Renal cortical epithelial cell (primary cell): ENCODE results near the gene AVPR2. TPM values are rescaled to one million over a fixed set of nuclear protein-coding genes. Genes with fewer than 3 reads are reported as not detected.

Source experiments
- DNase-seq: peaks from one replicate; pipeline ENCODE4 v3.0.0-alpha.2; 2011; ENCODE audit warnings: low read depth
- total RNA-seq: library from RNA; depleted of rRNA; stranded (reverse); fragments of >200 nt; gene quantifications from 2 replicates; pipeline ENCODE4 v1.2.3, GENCODE V29; 2014

AVPR2 gene
- 0.70 and 1.0 TPM in 2 replicates for total RNA-seq

DNA sequence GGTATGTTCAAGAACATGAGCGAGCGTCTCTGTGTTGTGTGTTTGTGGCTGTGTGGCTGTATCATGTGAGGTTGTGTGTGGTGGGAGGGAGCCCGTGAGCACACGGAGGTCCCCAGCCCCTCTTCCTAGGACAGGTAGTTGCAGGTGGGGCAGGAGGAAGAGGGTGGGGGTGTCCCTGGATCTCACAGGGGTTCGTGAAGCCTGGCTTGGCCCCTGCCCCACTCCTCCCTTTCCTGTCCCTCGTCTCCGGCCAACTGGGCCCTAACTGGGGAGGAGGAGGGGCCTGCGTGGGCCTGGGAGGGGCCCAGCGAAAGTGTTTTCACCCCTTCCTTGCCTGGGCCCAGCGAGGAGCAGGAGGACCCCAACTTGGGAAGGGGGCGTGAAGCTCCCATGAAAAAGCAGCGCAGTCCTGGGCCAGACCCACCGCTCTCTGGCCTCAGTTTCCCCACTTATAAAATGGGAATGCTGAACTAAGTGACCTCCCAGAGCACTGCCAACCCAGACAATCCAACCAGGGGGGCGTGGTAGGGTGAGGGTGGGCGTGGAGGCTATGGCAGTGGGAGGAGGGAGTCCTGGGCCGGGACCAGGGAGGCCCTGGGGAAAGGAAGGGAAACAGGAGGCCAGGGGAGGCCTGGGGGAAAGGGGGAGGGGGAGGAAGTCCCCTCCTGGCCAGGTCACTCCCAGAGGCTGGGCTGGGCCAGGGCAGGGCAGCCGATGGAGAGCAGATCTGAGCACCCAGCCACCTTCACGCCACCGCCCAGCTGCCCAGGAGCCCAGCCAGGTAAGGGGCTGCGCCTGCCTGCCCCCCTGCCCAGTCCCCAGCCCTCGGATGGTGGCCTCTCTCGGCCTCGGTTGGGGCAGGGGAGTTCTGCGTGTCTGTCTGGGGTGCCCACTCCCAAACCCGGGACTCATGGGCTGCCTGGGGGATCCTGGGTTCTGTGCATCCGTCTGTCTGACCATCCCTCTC lies at the start of gene AVPR2:
Gene AVPR2 (plus strand): TSS at position 683 of the 967 bp plus-strand sequence. CDS start 473 bp downstream, outside the sequence.
- DNase-seq, result no peak

DNA sequence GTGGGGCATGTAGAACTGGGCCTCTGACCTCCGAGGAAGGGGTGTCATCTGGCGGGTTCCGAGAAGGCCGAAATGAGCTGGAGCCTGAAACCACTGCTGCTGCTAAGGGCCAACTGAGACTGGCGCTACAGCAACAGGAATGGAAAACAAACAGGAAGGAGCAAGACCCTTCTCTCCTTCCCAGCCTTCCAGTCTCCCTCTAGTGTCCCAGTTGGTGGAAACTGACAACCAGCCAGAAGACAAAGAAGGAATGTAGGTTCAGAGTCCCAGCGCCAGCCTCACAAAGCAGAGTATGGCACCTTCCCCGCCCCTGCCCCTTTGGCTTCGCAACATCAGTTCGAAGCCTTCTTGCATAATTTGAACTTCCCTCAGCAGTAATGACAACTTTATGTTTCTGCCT lies 49.8 kb upstream of the AVPR2 start:
- DNase-seq, result no peak

DNA sequence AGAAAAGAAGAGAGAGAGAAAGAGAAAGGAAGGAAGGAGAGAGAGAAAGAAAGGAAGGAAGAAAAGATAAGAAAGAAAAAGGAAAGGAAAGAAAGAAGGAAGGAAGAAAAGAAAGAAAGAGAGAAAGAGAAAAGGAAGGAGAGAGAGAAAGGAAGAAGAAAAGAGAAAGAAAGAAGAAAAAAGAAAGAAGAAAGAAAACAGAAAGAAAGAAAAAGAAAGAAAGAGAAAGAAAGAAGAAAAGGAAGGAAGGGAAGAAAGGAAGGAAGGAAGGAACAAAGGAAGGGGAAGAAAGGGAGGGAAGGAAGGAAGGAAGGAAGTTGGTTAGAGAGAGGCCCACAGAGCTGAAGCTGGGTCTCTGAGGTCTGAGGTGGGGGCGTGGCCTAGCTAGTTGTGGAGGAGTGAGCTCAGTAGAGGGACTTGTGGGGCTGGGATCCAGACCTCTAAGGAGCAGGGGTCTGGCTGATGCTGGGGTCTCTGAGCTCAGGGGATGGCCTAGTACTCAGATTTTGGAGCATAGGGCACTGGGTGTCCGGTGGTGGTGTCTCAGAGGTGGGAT lies 47.0 kb upstream of the AVPR2 start:
- no peak for DNase-seq

DNA sequence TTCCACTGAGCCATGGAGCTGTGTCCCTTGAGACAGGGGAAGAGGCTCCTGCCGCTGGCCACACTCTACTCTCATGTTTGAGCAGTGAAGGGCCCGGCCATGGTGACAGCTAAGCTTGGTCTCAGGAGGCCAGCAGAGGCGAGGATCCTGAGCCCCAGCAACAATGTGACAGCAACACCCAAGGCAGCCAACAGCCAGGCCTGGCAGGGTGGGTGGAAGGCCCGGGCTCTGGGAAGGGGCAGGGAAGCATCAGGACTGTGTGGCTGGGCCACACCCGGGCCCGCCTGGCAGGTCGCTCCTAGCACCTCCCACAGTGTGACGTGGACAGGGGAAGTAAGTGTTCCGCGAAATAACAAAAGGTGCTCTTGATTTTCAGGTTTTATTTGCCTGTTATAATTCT lies 43.3 kb upstream of the AVPR2 start:
- DNase-seq, result no peak

DNA sequence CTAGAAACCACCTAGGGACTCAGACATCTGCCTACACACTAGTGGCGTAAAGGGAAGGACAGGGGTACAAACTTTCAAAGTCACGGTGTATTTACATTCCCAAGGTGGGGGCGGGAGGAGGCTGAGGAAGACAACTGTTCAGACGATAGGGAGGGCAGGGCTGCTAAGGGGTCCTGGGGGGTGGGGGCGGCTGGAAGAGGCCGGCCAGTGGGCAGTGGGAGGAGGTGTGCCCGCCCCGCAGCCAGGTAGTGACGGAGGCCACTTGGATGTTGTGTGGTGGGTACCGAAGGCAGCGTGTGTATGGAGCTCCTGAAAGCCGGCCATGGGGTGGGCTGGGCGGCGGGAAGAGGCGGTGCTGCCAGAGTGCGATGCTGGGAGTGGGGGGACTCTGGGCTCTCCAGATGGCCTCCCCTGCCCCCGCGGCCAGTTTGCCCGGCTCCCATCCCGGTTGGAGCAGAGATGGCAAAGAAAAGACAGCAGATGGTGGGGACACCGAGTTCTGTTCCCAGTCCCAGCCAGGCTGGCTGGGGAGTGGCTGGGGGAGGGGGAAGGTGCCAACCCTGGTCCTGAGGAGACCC lies 42.7 kb upstream of the AVPR2 start:
- DNase-seq, result no peak

DNA sequence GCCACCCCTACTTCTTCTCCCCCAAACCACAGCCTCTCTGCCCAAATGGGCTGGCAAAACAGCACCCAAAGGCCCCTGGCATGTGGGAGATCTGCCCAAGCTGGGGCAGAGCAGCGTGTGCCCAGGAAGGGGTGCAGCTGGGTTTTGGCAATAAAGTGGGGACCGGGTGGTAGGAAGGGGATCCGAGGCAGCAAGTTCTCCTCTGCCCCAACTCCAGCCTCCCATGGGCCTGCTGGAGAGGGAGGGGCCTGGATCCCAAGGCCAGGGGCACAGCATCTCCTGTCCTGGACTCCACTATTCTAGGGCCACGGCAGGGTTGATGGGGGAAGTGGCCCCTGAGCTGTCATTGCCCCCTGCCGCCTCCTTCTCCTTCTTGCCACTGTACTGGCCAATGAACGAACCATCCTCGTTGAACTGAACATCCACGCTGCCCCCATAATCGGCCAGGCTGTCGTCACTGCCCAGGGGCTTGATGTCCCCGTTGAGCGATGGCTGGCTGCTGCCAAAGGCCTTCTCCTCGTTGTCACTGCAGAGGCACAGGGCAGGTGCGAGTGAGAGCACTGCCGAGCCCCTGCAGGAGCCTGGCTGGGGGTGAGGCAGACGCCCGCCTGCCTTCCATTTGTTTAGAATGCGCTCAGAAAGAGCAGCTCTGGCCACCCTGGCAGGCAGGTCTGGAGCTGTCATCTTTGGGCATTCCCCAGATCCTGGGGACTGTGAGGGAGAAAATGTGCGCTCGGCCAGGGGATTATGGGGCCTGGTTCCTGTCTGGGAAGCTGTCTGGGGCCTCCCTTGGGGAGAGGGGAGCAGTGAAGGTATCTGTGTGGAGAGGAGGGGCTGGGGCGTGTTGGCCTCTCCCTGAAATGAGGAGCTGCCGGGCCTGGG lies 41.9 kb upstream of the AVPR2 start:
- DNase-seq, result no peak

DNA sequence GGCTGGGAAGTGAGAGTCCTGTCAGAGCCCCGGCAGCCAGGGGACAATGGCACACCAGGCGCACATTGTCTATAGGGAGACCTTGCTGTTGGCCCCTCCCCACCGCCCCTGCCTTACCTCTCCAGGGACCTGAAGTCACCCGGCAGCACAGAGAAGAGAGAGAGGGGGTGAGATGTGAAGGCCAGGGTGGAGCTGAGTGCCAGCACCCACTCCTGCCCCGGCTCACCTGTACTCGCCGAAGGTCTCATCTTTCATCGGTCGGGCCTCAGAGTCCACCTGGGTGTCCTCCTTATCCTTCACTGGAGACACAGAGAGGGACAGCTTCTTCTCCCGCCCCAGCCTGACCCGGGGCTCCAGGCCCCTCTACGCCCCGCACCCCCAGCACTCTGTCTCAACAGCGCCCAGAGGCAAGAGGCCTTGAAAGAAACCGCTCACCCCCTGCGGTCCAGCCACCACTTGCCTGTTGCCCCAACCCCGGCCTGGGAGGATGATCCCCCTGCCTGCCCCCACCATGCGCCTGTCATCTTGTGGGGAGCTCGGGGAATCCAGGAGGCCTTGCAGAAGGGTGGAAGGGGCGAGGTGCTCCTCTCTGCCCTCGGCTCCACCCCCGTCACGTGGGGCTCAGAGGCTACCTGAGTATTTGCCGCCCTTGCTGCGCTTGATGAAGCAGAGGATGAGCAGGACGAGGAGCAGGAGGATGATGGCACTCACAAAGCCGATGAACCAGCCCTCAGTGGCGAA lies 41.1 kb upstream of the AVPR2 start:
- DNase-seq, result no peak

DNA sequence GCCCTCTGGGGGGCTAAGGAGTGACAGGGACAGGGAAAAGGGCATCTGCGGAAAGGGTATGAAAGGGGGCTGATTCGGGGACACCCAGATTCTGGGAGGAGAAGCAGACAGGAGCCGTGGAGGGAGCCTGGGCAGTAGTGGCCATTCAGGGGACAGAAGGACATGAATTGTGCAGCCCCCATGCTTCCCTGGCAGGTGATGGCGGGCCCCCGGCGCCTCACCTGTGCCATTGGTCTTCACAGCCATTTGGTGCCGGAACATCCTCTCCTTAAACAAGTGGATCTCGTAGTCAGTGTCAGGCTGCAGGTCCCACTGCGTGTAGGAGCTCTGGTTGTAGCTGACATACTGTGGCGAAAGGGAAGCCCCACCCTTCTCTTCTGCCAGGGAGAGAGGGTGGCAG lies 40.4 kb upstream of the AVPR2 start:
- no peak for DNase-seq

DNA sequence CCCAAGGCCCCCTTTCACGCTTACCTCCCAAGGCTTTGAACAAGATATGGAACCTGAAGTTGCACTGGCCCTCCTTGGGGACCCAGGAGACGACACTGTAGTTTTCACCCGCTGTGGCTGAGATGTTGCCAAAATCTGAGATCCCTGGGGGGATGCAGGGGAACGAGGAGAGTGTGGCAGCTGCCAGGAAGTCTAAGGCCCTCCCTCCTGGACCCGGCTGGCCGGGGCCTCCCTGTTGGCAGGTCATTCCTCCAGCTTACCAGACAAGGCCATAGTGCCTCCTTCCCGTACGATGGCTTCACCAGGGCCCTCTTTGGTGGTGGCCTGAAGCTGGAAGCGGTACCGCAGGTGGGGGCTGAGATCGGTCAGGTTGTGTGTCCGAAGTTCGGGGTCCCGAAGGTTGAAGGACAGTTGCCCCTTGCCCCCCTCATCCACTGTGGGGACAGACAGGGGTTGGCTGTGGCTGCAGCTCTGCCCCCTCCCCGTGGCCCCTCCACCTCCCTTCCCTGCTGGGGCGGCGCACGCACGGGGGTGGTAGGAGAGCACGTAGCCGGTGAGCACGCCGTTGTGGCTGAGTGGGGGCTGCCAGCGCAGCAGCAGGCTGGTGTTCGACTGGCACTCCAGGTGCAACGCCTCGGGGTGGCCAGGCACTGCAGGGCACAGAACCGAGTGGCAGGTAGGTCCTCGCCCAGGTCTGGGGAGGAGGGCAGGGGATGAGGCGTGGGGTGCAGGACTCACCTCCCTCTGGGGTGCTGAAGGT lies 39.7 kb upstream of the AVPR2 start:
- DNase-seq, result no peak

DNA sequence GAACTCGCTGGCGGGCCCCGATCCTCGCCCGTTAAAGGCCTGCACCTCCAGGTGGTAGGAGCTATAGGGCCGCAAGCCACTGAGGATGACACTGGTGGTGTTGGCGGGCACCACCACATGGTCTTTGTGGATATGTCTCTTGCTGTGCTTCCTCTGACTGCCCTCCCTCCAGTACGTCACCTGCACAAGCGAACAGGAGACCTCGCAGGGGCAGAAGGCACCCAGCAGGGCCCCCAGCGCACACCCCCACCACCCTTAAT lies 39.2 kb upstream of the AVPR2 start:
- no peak for DNase-seq

DNA sequence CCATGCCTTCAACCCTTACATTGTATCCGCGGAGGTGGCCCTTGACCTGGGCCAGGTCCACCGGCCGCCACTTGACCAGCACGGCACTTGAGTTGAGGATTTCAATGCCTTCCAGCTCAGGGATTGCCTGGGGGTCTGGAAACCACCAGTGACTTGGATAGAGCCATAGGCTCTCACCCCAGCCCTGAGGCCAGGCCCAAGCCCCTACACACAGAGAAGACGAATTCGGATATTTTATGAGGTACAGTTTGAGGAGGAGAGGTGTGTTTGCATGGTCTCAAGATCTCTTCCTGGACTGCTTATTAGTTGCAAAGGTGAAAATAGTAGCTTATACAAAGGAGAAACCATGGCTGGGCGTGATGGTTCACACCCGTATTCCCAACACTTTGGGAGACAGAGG lies 38.8 kb upstream of the AVPR2 start:
- no peak for DNase-seq

DNA sequence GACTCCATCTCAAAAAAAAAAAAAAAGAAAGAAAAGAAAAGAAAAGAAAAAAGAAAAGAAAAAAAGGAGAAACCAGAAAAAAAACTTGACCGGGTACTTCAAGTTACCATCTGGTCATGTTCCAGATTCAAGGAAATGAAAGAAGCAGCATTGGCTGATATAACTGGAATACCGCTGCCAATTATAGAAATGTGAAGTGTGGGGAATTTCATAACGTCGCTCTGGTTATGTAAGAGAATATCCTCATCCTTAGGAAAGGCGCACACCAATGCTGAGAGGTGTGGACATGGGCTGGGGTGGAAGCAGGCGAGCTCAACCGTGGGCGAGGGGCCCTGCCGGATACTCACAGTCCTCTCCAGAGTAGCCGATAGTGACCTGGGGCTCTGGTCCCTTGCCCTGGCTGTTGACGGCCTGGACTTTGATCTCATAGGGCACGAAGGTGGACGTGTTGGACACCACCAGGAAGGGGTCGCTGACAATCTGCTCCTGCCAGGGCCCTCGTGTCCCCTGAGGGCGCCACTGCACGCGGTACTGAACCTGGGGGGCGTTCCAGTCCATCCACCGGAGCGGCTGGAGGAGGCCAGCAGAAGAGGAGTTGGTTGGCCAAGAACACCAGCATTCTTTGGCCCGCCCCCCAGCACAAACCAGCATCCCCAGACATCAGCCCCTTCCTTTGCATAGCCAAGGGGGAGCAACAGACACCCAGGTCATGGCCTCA lies 38.0 kb upstream of the AVPR2 start:
- DNase-seq, result no peak

DNA sequence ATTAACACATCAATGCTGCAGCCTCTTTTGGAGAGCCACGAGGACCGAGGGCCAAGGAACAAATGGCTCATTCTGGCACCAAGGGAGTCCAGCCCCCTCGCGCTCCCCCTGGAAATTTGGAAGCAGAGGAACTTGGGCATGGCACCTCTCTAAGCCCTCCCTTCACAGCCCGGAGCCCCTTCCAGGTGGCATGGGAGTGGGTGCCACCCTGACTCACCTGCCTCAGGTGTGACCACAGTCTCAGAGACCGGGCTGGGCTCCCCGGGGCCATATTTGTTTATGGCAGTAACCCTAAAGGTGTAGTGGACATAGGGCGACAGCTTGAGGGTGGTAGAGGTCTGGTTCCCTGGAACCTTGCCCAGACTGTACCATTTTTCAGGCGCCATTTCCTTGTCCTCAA lies 37.3 kb upstream of the AVPR2 start:
- DNase-seq, result no peak

DNA sequence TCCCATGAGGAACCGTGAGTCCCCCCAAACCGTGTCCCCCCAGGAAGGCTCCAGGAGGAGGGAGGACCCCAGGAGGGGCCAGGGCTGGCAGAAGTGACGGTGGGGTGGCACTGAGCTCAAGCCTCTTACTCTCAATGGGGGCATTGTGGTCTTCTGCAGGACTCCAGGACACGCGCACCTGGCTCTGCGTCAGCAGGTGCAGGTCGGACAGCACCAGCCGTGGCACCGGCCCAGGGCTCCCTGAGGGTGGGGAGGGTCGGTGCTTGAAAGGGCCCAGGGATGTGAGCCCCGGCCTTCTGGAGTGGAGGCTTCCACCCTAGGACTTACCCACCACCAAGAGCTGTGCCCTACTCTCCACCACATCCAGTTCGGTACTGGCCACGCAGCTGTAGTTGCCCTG lies 36.8 kb upstream of the AVPR2 start:
- DNase-seq, result no peak

DNA sequence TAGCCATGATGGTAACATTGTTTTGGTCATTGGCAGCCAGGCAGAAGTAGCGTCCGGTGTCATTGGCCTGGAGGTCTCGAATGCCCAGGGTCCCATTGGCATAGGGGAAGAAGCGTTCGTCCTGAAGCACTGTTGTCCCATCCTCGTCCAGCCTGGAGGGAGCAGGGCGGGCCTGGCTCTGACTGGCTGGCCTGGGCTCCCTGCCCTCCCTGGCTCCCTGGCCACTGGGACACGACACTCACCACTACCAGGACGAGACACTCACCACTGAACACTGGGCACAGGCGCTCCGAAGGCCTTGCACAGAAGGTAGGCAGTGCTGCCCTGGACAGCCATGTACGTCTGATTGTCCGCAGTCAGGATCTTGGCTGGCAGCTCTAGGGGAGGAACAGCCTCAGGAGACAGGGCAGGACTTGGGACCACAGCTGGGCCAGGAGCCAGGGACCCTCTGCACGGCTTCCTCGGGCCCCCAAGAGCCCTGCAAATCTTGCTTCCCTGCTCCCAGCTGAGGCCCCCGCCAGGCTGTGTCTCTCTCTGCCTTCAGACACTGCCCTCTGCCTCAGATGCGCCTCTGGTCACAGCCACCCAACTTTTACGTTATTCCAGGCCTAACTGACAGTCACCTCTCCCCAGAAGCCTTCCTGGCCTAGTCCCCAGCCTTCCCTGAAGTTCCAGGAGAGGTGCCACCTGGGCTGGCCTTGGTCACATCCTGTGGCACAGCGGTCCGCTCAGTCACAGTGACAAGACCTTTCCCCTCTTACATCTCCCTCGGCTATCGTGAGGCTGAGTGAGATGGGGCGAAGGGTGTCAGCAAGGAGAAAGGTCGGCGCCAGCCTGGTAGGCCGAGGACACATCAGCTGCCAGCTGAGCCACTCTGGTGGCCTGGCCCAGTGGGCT lies 35.6 kb upstream of the AVPR2 start:
- no peak for DNase-seq

DNA sequence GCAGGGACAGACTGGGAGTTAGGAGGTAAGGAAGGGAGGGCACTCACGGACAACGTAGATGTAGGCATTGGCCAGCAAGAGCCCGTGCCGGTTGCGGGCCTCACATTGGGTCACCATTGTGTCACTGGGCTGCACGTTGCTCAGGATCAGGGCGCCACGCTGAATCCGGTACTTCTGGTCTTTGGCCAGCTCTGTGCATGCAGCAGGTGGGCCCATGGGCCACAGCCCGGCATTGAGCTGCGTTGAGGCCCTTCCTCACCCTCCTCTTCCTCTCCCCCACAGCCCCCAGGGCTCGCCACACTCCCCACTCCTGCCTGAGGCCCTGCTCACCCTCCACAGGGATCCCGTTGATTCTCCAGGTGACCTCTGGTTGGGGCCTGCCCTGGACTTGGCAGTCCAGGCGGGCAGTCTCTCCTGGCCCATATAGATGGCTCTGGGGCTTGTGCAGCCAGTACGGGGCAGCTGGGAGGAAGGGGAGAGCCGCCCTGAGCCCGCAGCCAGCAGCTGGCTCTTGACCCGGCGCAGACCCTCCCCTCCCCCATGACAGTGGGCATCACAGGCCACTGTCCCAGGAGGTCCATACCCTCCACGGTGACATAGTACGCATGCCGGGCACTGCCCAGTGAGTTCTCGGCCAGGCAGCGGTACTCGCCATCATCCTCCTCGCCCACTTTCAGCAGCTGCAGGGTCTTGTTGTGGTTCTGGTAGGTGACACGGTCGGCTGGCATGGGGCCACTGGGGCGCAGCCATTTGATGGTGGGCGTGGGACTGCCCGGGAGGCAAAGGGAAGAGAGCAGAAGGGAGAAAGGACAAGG lies 34.8 kb upstream of the AVPR2 start:
- DNase-seq, result no peak

DNA sequence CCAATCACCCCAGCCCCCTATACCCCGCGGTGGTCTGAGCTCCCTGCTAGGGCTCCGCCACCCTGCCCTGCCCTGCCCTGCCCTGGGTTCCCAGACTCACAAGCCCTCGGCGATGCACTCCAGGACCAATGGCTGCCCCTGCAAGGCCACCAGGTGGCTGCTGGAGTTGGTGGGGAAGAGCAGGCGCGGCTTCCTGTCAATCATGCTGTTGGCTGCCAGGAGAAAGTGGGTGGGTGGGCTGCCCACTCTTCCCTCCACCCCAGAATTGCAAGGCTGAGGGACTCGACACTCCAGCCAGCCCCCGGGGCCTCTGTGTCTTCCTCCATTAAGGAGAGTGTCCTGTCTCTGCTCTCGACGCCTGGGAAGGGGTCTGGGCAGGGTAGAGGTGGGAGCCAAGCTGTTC lies 34.2 kb upstream of the AVPR2 start:
- DNase-seq, result no peak

DNA sequence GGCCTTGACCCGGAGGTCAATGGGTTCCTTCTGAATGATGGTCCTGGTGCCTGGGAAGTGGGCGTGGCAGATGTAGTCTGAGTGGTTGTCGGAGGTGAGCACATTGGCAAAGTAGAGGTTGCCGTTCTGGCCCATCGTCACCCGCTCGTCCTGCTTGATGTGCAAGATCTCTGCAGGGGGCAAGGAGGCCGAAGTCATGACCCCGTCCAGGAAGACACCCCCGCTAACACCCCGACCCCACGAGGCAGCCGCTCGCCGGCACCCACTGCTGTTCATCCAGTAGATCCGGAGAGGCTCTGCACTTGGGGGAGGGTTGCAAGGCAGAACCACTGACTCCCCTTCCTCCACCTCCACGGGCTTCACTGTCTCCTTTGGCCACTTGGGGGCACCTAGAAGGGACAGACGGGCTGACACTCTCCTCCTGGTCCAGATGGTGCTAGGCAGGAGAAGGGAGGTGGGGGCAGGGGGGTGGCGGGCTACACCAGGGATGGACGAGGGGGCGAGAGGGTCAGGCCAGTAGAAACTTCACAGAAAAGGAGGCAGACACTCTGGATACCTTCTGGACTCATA lies 33.6 kb upstream of the AVPR2 start:
- DNase-seq, result no peak
